H1 (cell line): ENCODE results near the gene DDAH2. TPM values are rescaled to one million over a fixed set of nuclear protein-coding genes. Genes with fewer than 3 reads are reported as not detected.

Experiments
- EP300 ChIP-seq, 2 experiments: IDR thresholded peaks; 1 replicate in 1 of 2; 2 replicates in 1 of 2; pipeline ENCODE4 v1.6.1; 2011 to 2012; ENCODE audit warnings: low read depth in 2 of 2, low read length in 2 of 2, mild to moderate bottlenecking in 2 of 2, borderline replicate concordance in 1 of 2, inconsistent platforms in 1 of 2, moderate library complexity in 1 of 2
- SIN3A ChIP-seq, 2 experiments: IDR thresholded peaks in 1 of 2; conservative IDR thresholded peaks in 1 of 2; 2 replicates each; pipeline ENCODE4 v1.6.1; 2011 to 2012; ENCODE audit warnings: low read length in 2 of 2, improper control_type of control experiment in 1 of 2, low read depth in 1 of 2, mild to moderate bottlenecking in 1 of 2
- TAF1 ChIP-seq: IDR thresholded peaks from 2 replicates; pipeline ENCODE4 v1.6.1; 2011; ENCODE audit warnings: mild to moderate bottlenecking, low read depth, low read length
- polyA plus RNA-seq, 7 experiments: library from polyadenylated mRNA; depleted of rRNA in 3 of 7; stranded (reverse) in 5 of 7; unstranded in 2 of 7; fragments of >200 nt in 5 of 7; fragments of 200-250 nt in 2 of 7; gene quantifications; 1 replicate in 5 of 7; 2 replicates in 1 of 7; 4 replicates in 1 of 7; pipeline versions ENCODE4 v1.2.1 to v1.2.3, GENCODE V29; 2011 to 2013; ENCODE audit warnings: missing spikeins in 2 of 7, mixed read lengths in 2 of 7
- total RNA-seq: library from RNA; stranded (reverse); fragmentation: NEBNext Ultra II Directional; extraction: Animal tissue kit (Norgen Biotek cat#: 25700); gene quantifications from 2 replicates; pipeline ENCODE4 v1.2.1, GENCODE V29; 2021

The DDAH2 gene
- total and polyA plus RNA-seq, 2 of the 8 experiments (the other 6 are each of a cell fraction or from before 2014, with no cell fraction given): 53.3 to 73.5 TPM

DNA sequence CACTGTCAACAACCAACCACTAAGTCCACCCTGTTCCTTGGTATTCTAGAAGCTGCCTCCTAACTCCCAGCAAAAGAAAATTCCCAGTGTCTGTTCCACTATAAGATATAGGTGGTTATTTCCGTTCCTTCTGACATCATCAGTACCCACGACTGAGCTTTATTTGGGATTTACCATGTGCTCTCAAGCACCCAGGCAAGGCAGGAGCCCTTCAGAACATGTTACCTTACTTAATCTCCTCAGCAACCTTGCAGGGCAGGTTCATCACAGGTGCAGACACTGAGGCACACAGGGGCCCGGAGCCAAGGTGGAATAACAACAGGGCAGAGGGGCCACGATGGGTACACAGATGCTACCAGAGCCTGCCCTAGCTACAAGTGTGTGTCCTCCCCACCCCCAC lies 36.7 kb downstream of the DDAH2 start (continued):
- TF ChIP-seq TAF1 (no peak), EP300 (IDR thresholded peaks at IDR 0.05; ENCODE audit: borderline replicate concordance in 1 of 2, low read depth in 2 of 2, low read length in 2 of 2) (no peak), SIN3A (conservative IDR thresholded peaks at IDR 0.05 in 1 of 2, IDR thresholded peaks at IDR 0.05 in 1 of 2; ENCODE audit: low read depth in 1 of 2, low read length in 2 of 2) (no peak)
